Measurements from ENCODE around the gene DENND1A. TPM values are rescaled to one million over a fixed set of nuclear protein-coding genes. Genes with fewer than 3 reads are reported as not detected.

DENND1A gene
- total RNA-seq, 2 donors from 2014 or later: 17.8 to 36.6 TPM

DNA sequence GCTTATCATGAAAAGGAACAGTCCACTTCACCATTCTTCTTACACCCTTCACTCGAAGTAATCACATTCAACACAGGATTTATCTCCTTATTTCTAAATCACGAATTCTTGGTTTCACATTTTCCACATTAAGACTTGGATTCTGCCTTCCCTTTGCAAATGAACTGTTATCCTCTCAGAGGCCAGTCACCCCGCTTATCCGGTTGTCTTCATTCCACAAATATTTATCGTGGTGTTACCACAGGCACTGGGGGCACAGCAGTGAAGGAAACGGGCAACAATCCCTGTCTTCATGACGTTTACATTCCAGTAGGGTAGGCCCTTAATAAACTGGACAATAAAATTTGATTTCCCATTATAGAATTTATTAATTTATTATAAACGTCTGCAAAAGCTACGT, 284.2 kb downstream of the DENND1A start:
- TF ChIP-seq, protein P1, sequence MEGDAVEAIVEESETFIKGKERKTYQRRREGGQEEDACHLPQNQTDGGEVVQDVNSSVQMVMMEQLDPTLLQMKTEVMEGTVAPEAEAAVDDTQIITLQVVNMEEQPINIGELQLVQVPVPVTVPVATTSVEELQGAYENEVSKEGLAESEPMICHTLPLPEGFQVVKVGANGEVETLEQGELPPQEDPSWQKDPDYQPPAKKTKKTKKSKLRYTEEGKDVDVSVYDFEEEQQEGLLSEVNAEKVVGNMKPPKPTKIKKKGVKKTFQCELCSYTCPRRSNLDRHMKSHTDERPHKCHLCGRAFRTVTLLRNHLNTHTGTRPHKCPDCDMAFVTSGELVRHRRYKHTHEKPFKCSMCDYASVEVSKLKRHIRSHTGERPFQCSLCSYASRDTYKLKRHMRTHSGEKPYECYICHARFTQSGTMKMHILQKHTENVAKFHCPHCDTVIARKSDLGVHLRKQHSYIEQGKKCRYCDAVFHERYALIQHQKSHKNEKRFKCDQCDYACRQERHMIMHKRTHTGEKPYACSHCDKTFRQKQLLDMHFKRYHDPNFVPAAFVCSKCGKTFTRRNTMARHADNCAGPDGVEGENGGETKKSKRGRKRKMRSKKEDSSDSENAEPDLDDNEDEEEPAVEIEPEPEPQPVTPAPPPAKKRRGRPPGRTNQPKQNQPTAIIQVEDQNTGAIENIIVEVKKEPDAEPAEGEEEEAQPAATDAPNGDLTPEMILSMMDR (IDR thresholded peaks at IDR 0.05): no peak
- Histone ChIP-seq H3K4me3 (no peak overlapping the region), H3K9me3 (no peaks in the 10 kb centered on the region), H3K36me3 (no peaks in the 10 kb centered on the region), H3K27me3 (replicated peaks; ENCODE audit: insufficient read depth) (no peaks in the 10 kb centered on the region), H3K4me1 (ENCODE audit: control insufficient read depth in 1 of 2, low read depth in 2 of 2) (peaks cover 0 to 16% of the 10 kb centered on the region in 2 donors), H3K27ac (no peak overlapping the region)
- DNase-seq (ENCODE audit: low spot score) (no peak), ATAC-seq (ENCODE audit: insufficient number of reproducible peaks, low FRiP score, low read depth) (no peak)

DNA sequence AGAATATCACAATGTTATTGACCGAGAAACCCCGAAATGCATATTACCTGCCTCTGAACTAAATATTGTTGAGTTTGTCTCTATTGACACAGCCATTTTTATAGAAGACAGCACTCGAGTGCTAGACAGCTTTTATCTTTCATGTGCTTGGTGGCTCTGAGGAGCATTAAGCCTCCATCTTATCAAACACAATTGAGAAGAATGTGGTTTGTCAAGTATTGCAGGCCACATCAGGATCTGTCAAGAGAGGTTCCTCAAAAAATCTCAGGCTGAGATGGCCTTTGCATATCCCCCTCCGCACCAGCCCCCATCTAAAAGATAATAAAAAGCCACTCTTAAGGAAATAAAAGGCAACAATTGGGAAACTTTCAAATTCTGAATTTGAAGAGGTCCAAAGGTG, 284.8 kb downstream of the DENND1A start:
- no peak overlapping the region for H3K27ac ChIP-seq
- no peaks in the 10 kb centered on the region for H3K36me3 ChIP-seq
- no peak for DNase-seq (ENCODE audit: low spot score)
- TF ChIP-seq, protein P1 (IDR thresholded peaks at IDR 0.05): no peak
- no peak for ATAC-seq (ENCODE audit: insufficient number of reproducible peaks, low FRiP score, low read depth)
- no peak overlapping the region for H3K4me3 ChIP-seq
- H3K9me3 ChIP-seq: no peaks in the 10 kb centered on the region
- H3K27me3 ChIP-seq (replicated peaks; ENCODE audit: insufficient read depth): no peaks in the 10 kb centered on the region
- peaks cover 0 to 16% of the 10 kb centered on the region in 2 donors for H3K4me1 ChIP-seq (ENCODE audit: control insufficient read depth in 1 of 2, low read depth in 2 of 2)

DNA sequence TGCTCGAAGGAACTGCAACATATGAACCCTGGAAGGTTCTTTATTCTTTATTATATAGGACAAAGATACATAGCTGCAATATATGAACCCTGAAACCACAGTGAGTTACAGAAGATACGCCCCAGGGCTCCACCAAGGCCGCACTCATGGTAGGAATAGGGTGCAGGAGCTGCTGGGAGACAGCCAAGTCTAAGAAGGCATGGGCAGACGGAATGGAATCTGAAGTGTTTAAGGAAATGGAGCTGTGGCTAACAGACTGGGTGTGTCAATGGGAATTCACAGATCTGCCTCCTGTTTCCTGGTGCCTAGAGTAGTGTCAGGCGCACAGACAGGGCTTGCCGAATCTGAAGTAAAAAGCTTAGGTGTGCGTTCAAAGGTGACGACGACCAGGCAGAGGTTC, 286.4 kb downstream of the DENND1A start:
- no peaks in the 10 kb centered on the region for H3K27me3 ChIP-seq (replicated peaks; ENCODE audit: insufficient read depth)
- no peaks in the 10 kb centered on the region for H3K36me3 ChIP-seq
- H3K4me3 ChIP-seq: no peak overlapping the region
- ATAC-seq (ENCODE audit: insufficient number of reproducible peaks, low FRiP score, low read depth): no peak
- peaks cover 0 to 16% of the 10 kb centered on the region in 2 donors for H3K4me1 ChIP-seq (ENCODE audit: control insufficient read depth in 1 of 2, low read depth in 2 of 2)
- DNase-seq (ENCODE audit: low spot score): no peak
- TF ChIP-seq, protein P1 (IDR thresholded peaks at IDR 0.05): no peak
- H3K27ac ChIP-seq: no peak overlapping the region
- H3K9me3 ChIP-seq: no peaks in the 10 kb centered on the region

DNA sequence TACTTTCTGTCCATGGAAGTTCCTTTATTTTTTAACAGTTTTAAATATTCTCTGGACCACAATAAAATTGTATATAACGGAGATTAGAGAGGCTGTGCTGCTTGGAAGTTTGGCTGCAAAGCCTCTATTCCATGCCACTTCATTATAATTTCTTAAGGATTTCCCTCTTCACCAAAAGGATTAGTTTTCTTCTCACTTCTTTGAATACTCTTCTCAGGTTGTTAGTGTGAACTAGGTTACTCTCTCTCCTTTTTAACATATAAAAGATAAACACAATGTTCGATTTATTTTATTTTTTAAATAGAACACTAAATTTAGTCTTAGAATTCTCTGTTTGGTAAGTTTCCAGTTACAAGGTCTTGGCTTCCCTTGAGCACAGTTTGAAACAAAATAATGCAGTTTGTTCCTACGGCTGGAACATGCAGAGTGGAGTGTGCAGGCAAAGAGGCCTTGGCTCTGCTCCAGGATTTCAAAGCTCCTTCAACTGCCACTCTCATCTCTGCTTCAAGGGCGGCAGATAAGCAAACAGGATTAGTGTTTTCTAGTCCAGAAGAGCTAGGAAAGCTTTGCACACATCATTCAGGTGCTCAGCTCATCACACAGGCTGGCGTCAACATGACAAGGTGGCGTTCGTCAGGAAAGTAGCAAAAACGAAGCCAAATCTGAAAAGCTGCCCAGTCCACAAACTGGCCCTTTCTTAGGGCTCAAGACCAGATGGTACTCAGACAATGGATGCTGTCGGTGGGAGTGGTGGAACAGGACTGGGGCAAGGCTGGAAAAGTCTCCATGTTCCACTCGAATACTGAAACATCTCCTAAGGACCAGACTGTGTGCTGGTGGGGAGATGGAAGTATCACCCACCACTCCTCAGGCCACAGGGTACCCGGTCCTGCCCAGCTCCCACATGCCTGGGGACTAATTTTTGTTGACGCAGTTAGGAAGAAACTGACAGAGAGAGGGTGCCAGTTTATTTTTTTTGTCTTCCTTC, 287.3 kb downstream of the DENND1A start:
- ATAC-seq (ENCODE audit: insufficient number of reproducible peaks, low FRiP score, low read depth): no peak
- H3K4me3 ChIP-seq: no peak overlapping the region
- H3K36me3 ChIP-seq: no peaks in the 10 kb centered on the region
- H3K27ac ChIP-seq: no peak overlapping the region
- peaks cover 0 to 16% of the 10 kb centered on the region in 2 donors for H3K4me1 ChIP-seq (ENCODE audit: control insufficient read depth in 1 of 2, low read depth in 2 of 2)
- no peak for DNase-seq (ENCODE audit: low spot score)
- TF ChIP-seq, protein P1 (IDR thresholded peaks at IDR 0.05): no peak
- no peaks in the 10 kb centered on the region for H3K9me3 ChIP-seq
- H3K27me3 ChIP-seq (replicated peaks; ENCODE audit: insufficient read depth): no peaks in the 10 kb centered on the region

DNA sequence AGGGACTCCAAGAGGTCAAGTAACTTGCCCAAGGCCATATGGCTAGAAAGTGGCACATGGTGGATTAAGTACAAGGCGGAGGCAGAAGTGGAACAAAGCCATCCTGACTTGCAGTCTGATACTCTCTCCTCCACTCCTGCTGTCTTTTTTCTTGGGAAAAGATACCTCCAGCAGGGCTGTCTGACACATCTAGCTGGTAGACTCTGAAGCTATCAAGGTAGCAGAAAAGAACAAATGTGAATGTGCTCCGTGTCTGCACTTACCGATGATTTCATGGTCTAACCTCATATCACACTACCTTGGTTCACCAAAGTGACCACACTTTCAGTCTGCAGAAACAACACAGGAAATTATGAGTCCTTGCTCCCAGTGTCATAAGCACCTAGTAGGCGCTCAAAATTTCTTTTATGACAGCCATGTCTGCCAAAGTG, 289.1 kb downstream of the DENND1A start:
- ATAC-seq (ENCODE audit: insufficient number of reproducible peaks, low FRiP score, low read depth) (no peak), DNase-seq (ENCODE audit: low spot score) (no peak)
- Histone ChIP-seq H3K27me3 (replicated peaks; ENCODE audit: insufficient read depth) (no peaks in the 10 kb centered on the region), H3K27ac (no peak overlapping the region), H3K4me3 (no peak overlapping the region), H3K9me3 (no peaks in the 10 kb centered on the region), H3K36me3 (no peaks in the 10 kb centered on the region), H3K4me1 (ENCODE audit: control insufficient read depth in 1 of 2, low read depth in 2 of 2) (peaks cover 0 to 16% of the 10 kb centered on the region in 2 donors)
- TF ChIP-seq, protein P1 (IDR thresholded peaks at IDR 0.05): no peak

All from thoracic aorta (tissue), 2 donors.